ENCODE results near the gene ADRA2B.

- TF ChIP-seq JUN (IDR thresholded peaks at IDR 0.05) (no peak), BHLHE40 (IDR thresholded peaks at IDR 0.05; ENCODE audit: low read depth, low read length) (no peak), CTCF (IDR thresholded peaks at IDR 0.05) (no peak), CHD2 (IDR thresholded peaks at IDR 0.05; ENCODE audit: low read length, partially characterized antibody) (no peak), NFE2L2 (conservative IDR thresholded peaks at IDR 0.05; ENCODE audit: low read length) (no peak), EP300 (IDR thresholded peaks at IDR 0.05) (no peak), RCOR1 (IDR thresholded peaks at IDR 0.05; ENCODE audit: low read depth, low read length) (no peak), MAX (IDR thresholded peaks at IDR 0.05) (no peak), MAZ (IDR thresholded peaks at IDR 0.05; ENCODE audit: borderline replicate concordance, low read depth, low read length) (no peak), JUNB (IDR thresholded peaks at IDR 0.05) (no peak), POLR2A (IDR thresholded peaks at IDR 0.05; ENCODE audit: low read length) (no peak), RAD21 (conservative IDR thresholded peaks at IDR 0.05 in 1 of 2, IDR thresholded peaks at IDR 0.05 in 1 of 2) (no peak), MYC (IDR thresholded peaks at IDR 0.05; ENCODE audit: borderline replicate concordance, low read length) (no peak)
These were observed 6.0 kb upstream of the ADRA2B start for GRCh38 chr2:96122391-96122790.
